Liver (tissue), 3 donors: ENCODE data around the gene FASN.

Experiments used
- CTCF ChIP-seq: fragments of 150-350 bp; IDR thresholded peaks from 2 replicates; pipeline ENCODE4 v1.5.1; 2017; ENCODE audit warnings: improper control_type of control experiment, low read depth, low read length; ENCODE audit not compliant: missing input control
- EGR1 ChIP-seq, 2 donors: IDR thresholded peaks; 2 replicates each; pipeline ENCODE4 v1.6.1; 2016 to 2018; ENCODE audit warnings: antibody characterized with exemption in 2 of 2, low read depth in 2 of 2
- FOXA2 ChIP-seq: IDR thresholded peaks from 2 replicates; pipeline ENCODE4 v1.6.1; 2016; ENCODE audit warnings: antibody characterized with exemption
- GABPA ChIP-seq, 2 donors: IDR thresholded peaks in 1 of 2; conservative IDR thresholded peaks in 1 of 2; 2 replicates each; pipeline ENCODE4 v1.6.1; 2016; ENCODE audit warnings: antibody characterized with exemption in 2 of 2, mild to moderate bottlenecking in 1 of 2, moderate library complexity in 1 of 2
- HNF4A ChIP-seq, 2 donors: conservative IDR thresholded peaks; 2 replicates each; pipeline ENCODE4 v1.6.1; 2016; ENCODE audit warnings: antibody characterized with exemption in 2 of 2, mild to moderate bottlenecking in 2 of 2
- JUND ChIP-seq, 2 donors: IDR thresholded peaks; 2 replicates each; pipeline ENCODE4 v1.6.1; 2016; ENCODE audit warnings: antibody characterized with exemption in 2 of 2
- MAX ChIP-seq: IDR thresholded peaks from 2 replicates; pipeline ENCODE4 v1.6.1; 2016; ENCODE audit warnings: antibody characterized with exemption
- RAD21 ChIP-seq, 2 donors: IDR thresholded peaks; 2 replicates each; pipeline ENCODE4 v1.6.1; 2016; ENCODE audit warnings: antibody characterized with exemption in 2 of 2, mild to moderate bottlenecking in 2 of 2
- SP1 ChIP-seq: IDR thresholded peaks from 2 replicates; pipeline ENCODE4 v1.6.1; 2018; ENCODE audit warnings: antibody characterized with exemption, mild to moderate bottlenecking
- TAF1 ChIP-seq: conservative IDR thresholded peaks from 2 replicates; pipeline ENCODE4 v1.6.1; 2016; ENCODE audit warnings: antibody characterized with exemption, mild to moderate bottlenecking
- YY1 ChIP-seq: IDR thresholded peaks from 2 replicates; pipeline ENCODE4 v1.6.1; 2016; ENCODE audit warnings: antibody characterized with exemption, mild to moderate bottlenecking
- TF ChIP-seq, protein P1 (sequence below): IDR thresholded peaks from 2 replicates; pipeline ENCODE4 v1.6.1; 2016; ENCODE audit warnings: antibody characterized with exemption, mild to moderate bottlenecking
- TF ChIP-seq, protein P2 (sequence below): IDR thresholded peaks from 2 replicates; pipeline ENCODE4 v1.6.1; 2016; ENCODE audit warnings: antibody characterized with exemption
- donor health status: healthy.
- donor health status: healthy.

- TF ChIP-seq CTCF (no peak), RAD21 (IDR thresholded peaks at IDR 0.05) (no peak), TAF1 (no peak), MAX (no peak), GABPA (IDR thresholded peaks at IDR 0.05 in 1 of 2, conservative IDR thresholded peaks at IDR 0.05 in 1 of 2) (no peak), SP1 (no peak), HNF4A (conservative IDR thresholded peaks at IDR 0.05) (no peak), FOXA2 (no peak), YY1 (peak; percentile 56), EGR1 (IDR thresholded peaks at IDR 0.05; ENCODE audit: low read depth in 2 of 2) (no peak), JUND (IDR thresholded peaks at IDR 0.05) (no peak)
- TF ChIP-seq, protein P1, sequence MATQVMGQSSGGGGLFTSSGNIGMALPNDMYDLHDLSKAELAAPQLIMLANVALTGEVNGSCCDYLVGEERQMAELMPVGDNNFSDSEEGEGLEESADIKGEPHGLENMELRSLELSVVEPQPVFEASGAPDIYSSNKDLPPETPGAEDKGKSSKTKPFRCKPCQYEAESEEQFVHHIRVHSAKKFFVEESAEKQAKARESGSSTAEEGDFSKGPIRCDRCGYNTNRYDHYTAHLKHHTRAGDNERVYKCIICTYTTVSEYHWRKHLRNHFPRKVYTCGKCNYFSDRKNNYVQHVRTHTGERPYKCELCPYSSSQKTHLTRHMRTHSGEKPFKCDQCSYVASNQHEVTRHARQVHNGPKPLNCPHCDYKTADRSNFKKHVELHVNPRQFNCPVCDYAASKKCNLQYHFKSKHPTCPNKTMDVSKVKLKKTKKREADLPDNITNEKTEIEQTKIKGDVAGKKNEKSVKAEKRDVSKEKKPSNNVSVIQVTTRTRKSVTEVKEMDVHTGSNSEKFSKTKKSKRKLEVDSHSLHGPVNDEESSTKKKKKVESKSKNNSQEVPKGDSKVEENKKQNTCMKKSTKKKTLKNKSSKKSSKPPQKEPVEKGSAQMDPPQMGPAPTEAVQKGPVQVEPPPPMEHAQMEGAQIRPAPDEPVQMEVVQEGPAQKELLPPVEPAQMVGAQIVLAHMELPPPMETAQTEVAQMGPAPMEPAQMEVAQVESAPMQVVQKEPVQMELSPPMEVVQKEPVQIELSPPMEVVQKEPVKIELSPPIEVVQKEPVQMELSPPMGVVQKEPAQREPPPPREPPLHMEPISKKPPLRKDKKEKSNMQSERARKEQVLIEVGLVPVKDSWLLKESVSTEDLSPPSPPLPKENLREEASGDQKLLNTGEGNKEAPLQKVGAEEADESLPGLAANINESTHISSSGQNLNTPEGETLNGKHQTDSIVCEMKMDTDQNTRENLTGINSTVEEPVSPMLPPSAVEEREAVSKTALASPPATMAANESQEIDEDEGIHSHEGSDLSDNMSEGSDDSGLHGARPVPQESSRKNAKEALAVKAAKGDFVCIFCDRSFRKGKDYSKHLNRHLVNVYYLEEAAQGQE, result no peak
- TF ChIP-seq, protein P2, sequence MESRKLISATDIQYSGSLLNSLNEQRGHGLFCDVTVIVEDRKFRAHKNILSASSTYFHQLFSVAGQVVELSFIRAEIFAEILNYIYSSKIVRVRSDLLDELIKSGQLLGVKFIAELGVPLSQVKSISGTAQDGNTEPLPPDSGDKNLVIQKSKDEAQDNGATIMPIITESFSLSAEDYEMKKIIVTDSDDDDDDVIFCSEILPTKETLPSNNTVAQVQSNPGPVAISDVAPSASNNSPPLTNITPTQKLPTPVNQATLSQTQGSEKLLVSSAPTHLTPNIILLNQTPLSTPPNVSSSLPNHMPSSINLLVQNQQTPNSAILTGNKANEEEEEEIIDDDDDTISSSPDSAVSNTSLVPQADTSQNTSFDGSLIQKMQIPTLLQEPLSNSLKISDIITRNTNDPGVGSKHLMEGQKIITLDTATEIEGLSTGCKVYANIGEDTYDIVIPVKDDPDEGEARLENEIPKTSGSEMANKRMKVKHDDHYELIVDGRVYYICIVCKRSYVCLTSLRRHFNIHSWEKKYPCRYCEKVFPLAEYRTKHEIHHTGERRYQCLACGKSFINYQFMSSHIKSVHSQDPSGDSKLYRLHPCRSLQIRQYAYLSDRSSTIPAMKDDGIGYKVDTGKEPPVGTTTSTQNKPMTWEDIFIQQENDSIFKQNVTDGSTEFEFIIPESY, result no peak
Observed at GRCh38 chr17:82112181-82112913, 14.3 kb upstream of the FASN start.
